GM19043 (cell line): ENCODE results near the gene FICD.

Experiments
- ATAC-seq: cut with Tn5 transposase; IDR thresholded peaks from one replicate; pipeline ENCODE4 v1.9.1; 2021; ENCODE audit warnings: low read depth; ENCODE audit not compliant: unreplicated experiment

The FICD gene

GRCh38 chr12:108563136-108563803, 48.2 kb downstream of the FICD start:
- ATAC-seq: peak; percentile 33

- no peak for ATAC-seq
These were observed 48.7 kb downstream of the FICD start for GRCh38 chr12:108563804-108564151.

- ATAC-seq: no peak
These were observed 49.6 kb downstream of the FICD start for GRCh38 chr12:108564724-108565123.

GRCh38 chr12:108565146-108565545, 50.1 kb downstream of the FICD start:
- ATAC-seq: no peak

GRCh38 chr12:108565976-108566375, 50.9 kb downstream of the FICD start:
- no peak for ATAC-seq

GRCh38 chr12:108566452-108566851, 51.4 kb downstream of the FICD start:
- no peak for ATAC-seq

GRCh38 chr12:108567406-108568337, 52.6 kb downstream of the FICD start:
- ATAC-seq: no peak

- ATAC-seq: peak; percentile 85
These were observed 53.5 kb downstream of the FICD start for GRCh38 chr12:108568338-108569154.
